Panc1 (cell line): ENCODE results near the gene ABCA6.

Experiments used
- POLR2AphosphoS5 ChIP-seq: IDR thresholded peaks from 2 replicates; pipeline ENCODE4 v1.6.1; 2012; ENCODE audit warnings: mild to moderate bottlenecking, low read depth, low read length, moderate library complexity
- TF ChIP-seq, protein P1 (sequence below): fragments of 450-650 bp; IDR thresholded peaks from 2 replicates; pipeline ENCODE4 v1.5.1; 2017; ENCODE audit warnings: mild to moderate bottlenecking
- TF ChIP-seq, protein P2 (sequence below), 2 experiments: IDR thresholded peaks; 2 replicates each; pipeline ENCODE4 v1.6.1; 2011 to 2012; ENCODE audit warnings: low read depth in 2 of 2, control low read depth in 1 of 2, low read length in 1 of 2, mild to moderate bottlenecking in 1 of 2, moderate library complexity in 1 of 2; ENCODE audit not compliant: insufficient read depth in 1 of 2

DNA sequence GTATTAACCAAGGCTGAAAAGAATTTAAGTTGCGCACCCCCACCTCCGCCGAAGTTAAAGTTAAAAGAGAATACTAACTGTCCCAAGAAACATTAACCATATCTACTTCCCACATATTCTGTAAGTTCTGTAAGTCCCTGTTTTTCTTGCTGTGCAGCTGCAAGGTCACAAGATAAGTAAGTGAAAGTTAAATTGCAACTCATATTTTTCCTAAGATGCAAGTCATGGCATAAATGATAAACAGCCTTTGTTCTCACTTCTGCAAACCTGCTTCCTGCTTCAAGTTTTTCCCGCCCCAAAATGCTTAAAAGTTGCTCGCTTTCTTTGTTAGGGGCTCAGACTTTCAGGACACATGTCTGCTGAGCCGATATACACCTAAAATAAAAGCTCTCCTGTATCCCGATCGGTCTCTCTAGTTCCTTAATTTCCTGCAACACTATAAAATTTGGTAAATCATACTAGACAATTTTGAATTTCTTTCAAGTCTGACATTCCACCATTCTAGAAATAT, 48.4 kb downstream of the ABCA6 start:
- TF ChIP-seq, protein P1, sequence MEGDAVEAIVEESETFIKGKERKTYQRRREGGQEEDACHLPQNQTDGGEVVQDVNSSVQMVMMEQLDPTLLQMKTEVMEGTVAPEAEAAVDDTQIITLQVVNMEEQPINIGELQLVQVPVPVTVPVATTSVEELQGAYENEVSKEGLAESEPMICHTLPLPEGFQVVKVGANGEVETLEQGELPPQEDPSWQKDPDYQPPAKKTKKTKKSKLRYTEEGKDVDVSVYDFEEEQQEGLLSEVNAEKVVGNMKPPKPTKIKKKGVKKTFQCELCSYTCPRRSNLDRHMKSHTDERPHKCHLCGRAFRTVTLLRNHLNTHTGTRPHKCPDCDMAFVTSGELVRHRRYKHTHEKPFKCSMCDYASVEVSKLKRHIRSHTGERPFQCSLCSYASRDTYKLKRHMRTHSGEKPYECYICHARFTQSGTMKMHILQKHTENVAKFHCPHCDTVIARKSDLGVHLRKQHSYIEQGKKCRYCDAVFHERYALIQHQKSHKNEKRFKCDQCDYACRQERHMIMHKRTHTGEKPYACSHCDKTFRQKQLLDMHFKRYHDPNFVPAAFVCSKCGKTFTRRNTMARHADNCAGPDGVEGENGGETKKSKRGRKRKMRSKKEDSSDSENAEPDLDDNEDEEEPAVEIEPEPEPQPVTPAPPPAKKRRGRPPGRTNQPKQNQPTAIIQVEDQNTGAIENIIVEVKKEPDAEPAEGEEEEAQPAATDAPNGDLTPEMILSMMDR, result no peak
- TF ChIP-seq, protein P2, sequence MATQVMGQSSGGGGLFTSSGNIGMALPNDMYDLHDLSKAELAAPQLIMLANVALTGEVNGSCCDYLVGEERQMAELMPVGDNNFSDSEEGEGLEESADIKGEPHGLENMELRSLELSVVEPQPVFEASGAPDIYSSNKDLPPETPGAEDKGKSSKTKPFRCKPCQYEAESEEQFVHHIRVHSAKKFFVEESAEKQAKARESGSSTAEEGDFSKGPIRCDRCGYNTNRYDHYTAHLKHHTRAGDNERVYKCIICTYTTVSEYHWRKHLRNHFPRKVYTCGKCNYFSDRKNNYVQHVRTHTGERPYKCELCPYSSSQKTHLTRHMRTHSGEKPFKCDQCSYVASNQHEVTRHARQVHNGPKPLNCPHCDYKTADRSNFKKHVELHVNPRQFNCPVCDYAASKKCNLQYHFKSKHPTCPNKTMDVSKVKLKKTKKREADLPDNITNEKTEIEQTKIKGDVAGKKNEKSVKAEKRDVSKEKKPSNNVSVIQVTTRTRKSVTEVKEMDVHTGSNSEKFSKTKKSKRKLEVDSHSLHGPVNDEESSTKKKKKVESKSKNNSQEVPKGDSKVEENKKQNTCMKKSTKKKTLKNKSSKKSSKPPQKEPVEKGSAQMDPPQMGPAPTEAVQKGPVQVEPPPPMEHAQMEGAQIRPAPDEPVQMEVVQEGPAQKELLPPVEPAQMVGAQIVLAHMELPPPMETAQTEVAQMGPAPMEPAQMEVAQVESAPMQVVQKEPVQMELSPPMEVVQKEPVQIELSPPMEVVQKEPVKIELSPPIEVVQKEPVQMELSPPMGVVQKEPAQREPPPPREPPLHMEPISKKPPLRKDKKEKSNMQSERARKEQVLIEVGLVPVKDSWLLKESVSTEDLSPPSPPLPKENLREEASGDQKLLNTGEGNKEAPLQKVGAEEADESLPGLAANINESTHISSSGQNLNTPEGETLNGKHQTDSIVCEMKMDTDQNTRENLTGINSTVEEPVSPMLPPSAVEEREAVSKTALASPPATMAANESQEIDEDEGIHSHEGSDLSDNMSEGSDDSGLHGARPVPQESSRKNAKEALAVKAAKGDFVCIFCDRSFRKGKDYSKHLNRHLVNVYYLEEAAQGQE (IDR thresholded peaks at IDR 0.05; ENCODE audit: insufficient read depth in 1 of 2, low read depth in 2 of 2, low read length in 1 of 2), result no peak
- TF ChIP-seq POLR2AphosphoS5, result no peak
